Keratinocyte (primary cell): ENCODE results near the gene PRR23E. TPM values are rescaled to one million over a fixed set of nuclear protein-coding genes. Genes with fewer than 3 reads are reported as not detected.

Experiments used
- DNase-seq: peaks from one replicate; pipeline ENCODE4 v3.0.0-alpha.2; 2011; ENCODE audit warnings: low read depth, missing footprints, low spot score
- FAIRE-seq: peaks from 2 replicates; lab custom pipeline; 2011; peaks lifted over from hg19 to GRCh38; lab: Jason Lieb, UNC
- H2AFZ ChIP-seq: 2 replicates; pipeline ENCODE4 v1.6.0; 2012; ENCODE audit warnings: low read length, control low read depth, inconsistent platforms; ENCODE audit not compliant: control insufficient read depth
- H3K27ac ChIP-seq: 2 replicates; pipeline ENCODE4 v1.5.1; 2011; ENCODE audit warnings: low read length; ENCODE audit not compliant: control insufficient read depth, insufficient read depth
- H3K27me3 ChIP-seq: 3 replicates; pipeline ENCODE4 v1.6.0; 2011; ENCODE audit warnings: low read length; ENCODE audit not compliant: control insufficient read depth, insufficient read depth; ENCODE audit errors: extremely low read depth
- H3K36me3 ChIP-seq, 2 experiments: 2 replicates in 1 of 2; 3 replicates in 1 of 2; pipeline ENCODE4 v1.5.1; 2011; ENCODE audit warnings: low read length in 2 of 2, mild to moderate bottlenecking in 1 of 2; ENCODE audit not compliant: control insufficient read depth in 2 of 2, insufficient read depth in 2 of 2; ENCODE audit errors: extremely low read depth in 1 of 2
- H3K4me1 ChIP-seq: 3 replicates; pipeline ENCODE4 v1.5.1; 2011; ENCODE audit warnings: low read length; ENCODE audit not compliant: control insufficient read depth, insufficient read depth; ENCODE audit errors: extremely low read depth
- H3K4me2 ChIP-seq: 3 replicates; pipeline ENCODE4 v1.6.0; 2011; ENCODE audit warnings: low read depth, low read length; ENCODE audit not compliant: control insufficient read depth, insufficient read depth; ENCODE audit errors: extremely low read depth
- H3K4me3 ChIP-seq, 3 experiments: fragments of 200-600 bp in 1 of 3; sonication (generic) in 1 of 3; 2 replicates in 2 of 3; 3 replicates in 1 of 3; pipeline ENCODE4 v1.5.1; 2011 to 2016; ENCODE audit warnings: low read length in 3 of 3, mild to moderate bottlenecking in 3 of 3, control low read depth in 2 of 3, inconsistent platforms in 1 of 3, low read depth in 1 of 3, mixed read lengths in 1 of 3, mixed run types in 1 of 3, moderate library complexity in 1 of 3; ENCODE audit not compliant: control insufficient read depth in 2 of 3, insufficient read depth in 2 of 3; ENCODE audit errors: extremely low read depth in 1 of 3
- H3K79me2 ChIP-seq: 2 replicates; pipeline ENCODE4 v1.6.0; 2012; ENCODE audit warnings: low read length; ENCODE audit not compliant: control insufficient read depth, insufficient read depth
- H3K9ac ChIP-seq: 3 replicates; pipeline ENCODE4 v1.6.0; 2011; ENCODE audit warnings: low read length; ENCODE audit not compliant: control insufficient read depth, insufficient read depth; ENCODE audit errors: extremely low read depth
- H3K9me1 ChIP-seq: 3 replicates; pipeline ENCODE4 v1.6.0; 2011; ENCODE audit warnings: low read length; ENCODE audit not compliant: control insufficient read depth, insufficient read depth; ENCODE audit errors: extremely low read depth
- H3K9me3 ChIP-seq: 2 replicates; pipeline ENCODE4 v1.5.1; 2012; ENCODE audit warnings: low read depth, low read length; ENCODE audit not compliant: control insufficient read depth
- H4K20me1 ChIP-seq: 3 replicates; pipeline ENCODE4 v1.6.0; 2011; ENCODE audit warnings: low read length; ENCODE audit not compliant: control insufficient read depth, insufficient read depth; ENCODE audit errors: extremely low read depth
- EZH2 ChIP-seq: IDR thresholded peaks from one replicate; pipeline ENCODE4 v1.6.1; 2012; ENCODE audit warnings: inconsistent platforms, mild to moderate bottlenecking, low read length, moderate library complexity
- dilution Hi-C: fragments of 300-500 bp; cut with MboI; formaldehyde crosslinking; loops from one replicate; pipeline ENCODE4 v1.7.0; 2020; ENCODE audit warnings: low sequenced_read_pairs; ENCODE audit not compliant: extremely low pct_ligation_motif_present
- polyA plus RNA-seq, 5 experiments: library from polyadenylated mRNA; depleted of rRNA in 3 of 5; stranded (reverse) in 3 of 5; stranded (forward) in 1 of 5; unstranded in 1 of 5; fragments of >200 nt; gene quantifications; 1 replicate in 1 of 5; 2 replicates in 3 of 5; 3 replicates in 1 of 5; pipeline versions ENCODE4 v1.2.1 to v1.2.3, GENCODE V29; 2011 to 2012; ENCODE audit warnings: missing spikeins in 2 of 5, low read depth in 1 of 5, low replicate concordance in 1 of 5
- TF ChIP-seq, protein P1 (sequence below), 3 experiments: IDR thresholded peaks in 1 of 3; conservative IDR thresholded peaks in 1 of 3; optimal IDR thresholded peaks in 1 of 3; 2 replicates in 2 of 3; 3 replicates in 1 of 3; pipeline versions ENCODE3 to v1.5.1; 2011; ENCODE audit warnings: low read length in 3 of 3, mild to moderate bottlenecking in 3 of 3, moderate library complexity in 2 of 3, control low read depth in 1 of 3, inconsistent platforms in 1 of 3; ENCODE audit not compliant: insufficient read depth in 2 of 3; ENCODE audit errors: extremely low read depth in 1 of 3

PRR23E gene
- polyA plus RNA-seq, 1 donor (not counting 4 experiments of a cell fraction or from before 2014, with no cell fraction given), result not detected

DNA sequence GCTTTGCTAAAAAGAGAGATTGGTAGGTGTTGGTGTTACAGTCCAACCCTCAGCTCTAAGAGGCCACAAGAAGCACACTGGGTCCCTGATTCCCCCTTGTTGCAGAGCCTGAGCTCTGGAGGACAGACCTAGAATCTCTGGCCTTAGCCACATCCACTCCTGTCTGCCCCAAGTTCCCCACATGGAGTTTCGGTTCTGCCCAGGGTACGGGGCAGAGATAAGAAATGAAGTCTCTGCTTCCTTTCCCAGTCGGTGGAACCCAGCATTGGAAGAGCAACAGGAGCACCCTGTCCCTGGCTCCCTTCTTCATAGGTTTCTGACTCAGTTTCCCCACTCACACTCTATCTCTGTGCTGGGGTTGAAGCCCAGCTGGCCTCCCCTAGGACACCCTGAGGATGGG lies 13.2 kb downstream of the PRR23E start:
- Histone ChIP-seq H3K4me2 (no peak overlapping the region), H2AFZ (no peak overlapping the region), H3K27ac (no peak overlapping the region), H3K79me2 (no peaks in the 10 kb centered on the region), H3K36me3 (no peaks in the 10 kb centered on the region), H3K9me3 (no peaks in the 10 kb centered on the region), H3K9me1 (no peaks in the 10 kb centered on the region), H3K4me3 (no peak overlapping the region), H3K9ac (no peak overlapping the region), H3K27me3 (no peaks in the 10 kb centered on the region), H4K20me1 (no peaks in the 10 kb centered on the region), H3K4me1 (no peaks in the 10 kb centered on the region)
- FAIRE-seq, result no peak
- DNase-seq, result no peak
- dilution Hi-C loops, result no loop called here
- no peak for TF ChIP-seq EZH2
- TF ChIP-seq, protein P1, sequence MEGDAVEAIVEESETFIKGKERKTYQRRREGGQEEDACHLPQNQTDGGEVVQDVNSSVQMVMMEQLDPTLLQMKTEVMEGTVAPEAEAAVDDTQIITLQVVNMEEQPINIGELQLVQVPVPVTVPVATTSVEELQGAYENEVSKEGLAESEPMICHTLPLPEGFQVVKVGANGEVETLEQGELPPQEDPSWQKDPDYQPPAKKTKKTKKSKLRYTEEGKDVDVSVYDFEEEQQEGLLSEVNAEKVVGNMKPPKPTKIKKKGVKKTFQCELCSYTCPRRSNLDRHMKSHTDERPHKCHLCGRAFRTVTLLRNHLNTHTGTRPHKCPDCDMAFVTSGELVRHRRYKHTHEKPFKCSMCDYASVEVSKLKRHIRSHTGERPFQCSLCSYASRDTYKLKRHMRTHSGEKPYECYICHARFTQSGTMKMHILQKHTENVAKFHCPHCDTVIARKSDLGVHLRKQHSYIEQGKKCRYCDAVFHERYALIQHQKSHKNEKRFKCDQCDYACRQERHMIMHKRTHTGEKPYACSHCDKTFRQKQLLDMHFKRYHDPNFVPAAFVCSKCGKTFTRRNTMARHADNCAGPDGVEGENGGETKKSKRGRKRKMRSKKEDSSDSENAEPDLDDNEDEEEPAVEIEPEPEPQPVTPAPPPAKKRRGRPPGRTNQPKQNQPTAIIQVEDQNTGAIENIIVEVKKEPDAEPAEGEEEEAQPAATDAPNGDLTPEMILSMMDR (optimal IDR thresholded peaks at IDR 0.05 in 1 of 3, IDR thresholded peaks at IDR 0.05 in 1 of 3, conservative IDR thresholded peaks at IDR 0.05 in 1 of 3; ENCODE audit: extremely low read depth in 1 of 3, insufficient read depth in 2 of 3, low read length in 3 of 3), result no peak

DNA sequence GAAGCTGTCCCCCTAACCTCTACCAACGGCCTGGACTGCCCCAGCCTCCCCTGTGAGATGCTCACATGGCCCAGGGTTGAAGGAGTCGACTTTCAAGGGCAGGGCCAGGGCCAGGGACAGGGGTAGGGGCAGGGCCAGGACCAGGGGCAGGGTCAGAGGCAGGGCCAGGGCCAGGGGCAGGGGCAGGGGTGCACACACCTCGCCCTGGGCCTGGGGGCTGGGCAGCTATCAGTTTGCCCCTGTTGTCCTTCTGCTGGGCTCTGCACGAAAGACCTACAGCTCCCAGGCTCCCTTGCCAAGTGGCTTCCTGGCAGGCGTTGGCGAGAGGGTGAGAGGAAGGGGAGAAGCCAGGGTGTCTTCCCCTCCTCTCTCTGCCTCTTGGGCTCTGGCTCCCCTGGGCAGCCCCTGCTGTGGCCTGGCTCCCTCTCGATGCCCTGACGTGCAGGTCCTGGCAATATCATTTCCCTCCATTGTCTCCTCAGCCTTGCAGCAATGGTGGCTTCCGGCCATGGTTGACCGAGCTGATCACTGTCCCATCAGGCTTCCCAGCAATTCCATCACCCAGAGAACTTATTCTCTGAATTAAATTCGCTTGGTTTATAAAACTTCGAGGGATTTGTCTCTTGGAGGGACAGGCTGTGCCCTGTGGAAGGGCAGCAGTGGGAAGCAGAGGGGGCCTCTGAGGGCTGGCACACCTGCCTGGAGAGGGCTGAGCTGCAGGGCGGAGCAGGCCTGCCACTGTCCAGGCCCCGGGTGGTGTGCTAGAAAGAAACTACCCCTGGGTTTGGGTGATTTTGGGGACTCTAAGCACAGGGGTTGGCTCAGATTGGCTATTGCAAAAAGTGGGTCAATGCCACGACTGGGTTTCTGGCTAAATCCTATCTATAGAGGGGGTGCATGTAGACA lies 13.9 kb downstream of the PRR23E start:
- no peak overlapping the region for H3K4me2 ChIP-seq
- no peak for TF ChIP-seq EZH2
- TF ChIP-seq, protein P1 (optimal IDR thresholded peaks at IDR 0.05 in 1 of 3, IDR thresholded peaks at IDR 0.05 in 1 of 3, conservative IDR thresholded peaks at IDR 0.05 in 1 of 3; ENCODE audit: extremely low read depth in 1 of 3, insufficient read depth in 2 of 3, low read length in 3 of 3), result no peak
- no peaks in the 10 kb centered on the region for H3K27me3 ChIP-seq
- no peaks in the 10 kb centered on the region for H3K4me1 ChIP-seq
- dilution Hi-C loops, result no loop called here
- no peak overlapping the region for H2AFZ ChIP-seq
- H3K4me3 ChIP-seq, result no peak overlapping the region
- H3K9me3 ChIP-seq, result no peaks in the 10 kb centered on the region
- H3K27ac ChIP-seq, result no peak overlapping the region
- no peaks in the 10 kb centered on the region for H3K36me3 ChIP-seq
- H3K79me2 ChIP-seq, result no peaks in the 10 kb centered on the region
- no peaks in the 10 kb centered on the region for H4K20me1 ChIP-seq
- H3K9ac ChIP-seq, result no peak overlapping the region
- no peak for FAIRE-seq
- H3K9me1 ChIP-seq, result no peaks in the 10 kb centered on the region
- no peak for DNase-seq
